GM19193 (cell line): Measurements from ENCODE around the gene HACL1.

Experiments
- POLR2A ChIP-seq: IDR thresholded peaks from 4 replicates; pipeline ENCODE4 v1.6.1; 2011; ENCODE audit not compliant: insufficient read depth, insufficient read length; ENCODE audit errors: extremely low read depth

HACL1 gene

DNA sequence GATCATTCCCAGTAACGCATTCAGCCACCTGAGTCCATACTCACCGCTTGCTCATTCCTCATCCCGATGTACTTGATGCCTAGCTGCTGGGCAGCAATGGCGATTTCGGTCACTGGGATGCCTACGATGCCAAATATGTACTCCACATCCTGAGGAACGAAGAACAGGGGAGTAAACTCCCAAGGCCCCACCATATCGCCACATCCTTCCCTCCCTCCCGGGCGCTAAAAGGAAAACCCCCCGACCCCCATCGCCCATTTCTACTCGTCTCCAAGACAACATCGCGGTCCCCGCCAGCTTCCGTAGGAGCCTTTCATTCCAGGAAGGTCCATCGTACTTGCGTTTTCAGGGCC is 347 bp downstream of the HACL1 start:
- TF ChIP-seq POLR2A, result no peak

- no peak for TF ChIP-seq POLR2A
Observed at GRCh38 chr3:15595955-15596354, 5.4 kb downstream of the HACL1 start.

GRCh38 chr3:15592968-15593367 is 8.4 kb downstream of the HACL1 start:
- TF ChIP-seq POLR2A, result no peak

- TF ChIP-seq POLR2A, result no peak
Observed at GRCh38 chr3:15591928-15592327, 9.4 kb downstream of the HACL1 start.

GRCh38 chr3:15591242-15591641 is 10.1 kb downstream of the HACL1 start:
- TF ChIP-seq POLR2A, result no peak

DNA sequence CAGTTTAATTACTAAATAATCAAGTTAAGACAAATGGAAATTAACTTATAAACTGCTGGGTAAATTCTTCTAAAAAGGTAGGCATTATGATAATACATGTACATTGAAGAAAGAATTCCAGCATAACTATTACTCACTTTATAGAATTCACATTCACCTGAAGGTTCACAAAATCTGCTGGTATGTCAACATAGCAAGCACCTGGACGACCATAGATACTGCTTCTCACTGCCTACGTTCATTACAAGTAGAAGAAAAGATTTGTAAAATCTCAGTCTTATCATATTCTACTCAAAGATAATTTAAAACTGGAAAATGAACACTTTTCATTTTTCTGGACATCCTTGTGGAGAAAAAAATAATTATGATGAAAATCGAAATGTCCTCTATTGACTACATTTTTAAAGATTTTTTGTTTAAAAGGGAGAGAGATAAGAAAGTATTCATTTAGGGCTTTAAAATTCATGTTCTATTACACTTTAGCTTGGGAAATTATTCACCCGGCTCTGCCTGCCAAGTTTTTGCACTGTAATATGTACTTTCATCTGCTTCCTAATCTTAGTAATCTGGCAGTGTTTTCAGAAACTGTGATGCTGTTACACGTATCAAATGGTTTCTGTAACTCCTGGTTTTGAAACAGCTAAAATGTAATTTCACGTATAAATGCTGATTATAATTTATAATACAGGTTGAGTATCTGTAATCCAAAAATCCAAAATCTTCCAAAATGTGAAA is 16.1 kb downstream of the HACL1 start:
- TF ChIP-seq POLR2A, result no peak

DNA sequence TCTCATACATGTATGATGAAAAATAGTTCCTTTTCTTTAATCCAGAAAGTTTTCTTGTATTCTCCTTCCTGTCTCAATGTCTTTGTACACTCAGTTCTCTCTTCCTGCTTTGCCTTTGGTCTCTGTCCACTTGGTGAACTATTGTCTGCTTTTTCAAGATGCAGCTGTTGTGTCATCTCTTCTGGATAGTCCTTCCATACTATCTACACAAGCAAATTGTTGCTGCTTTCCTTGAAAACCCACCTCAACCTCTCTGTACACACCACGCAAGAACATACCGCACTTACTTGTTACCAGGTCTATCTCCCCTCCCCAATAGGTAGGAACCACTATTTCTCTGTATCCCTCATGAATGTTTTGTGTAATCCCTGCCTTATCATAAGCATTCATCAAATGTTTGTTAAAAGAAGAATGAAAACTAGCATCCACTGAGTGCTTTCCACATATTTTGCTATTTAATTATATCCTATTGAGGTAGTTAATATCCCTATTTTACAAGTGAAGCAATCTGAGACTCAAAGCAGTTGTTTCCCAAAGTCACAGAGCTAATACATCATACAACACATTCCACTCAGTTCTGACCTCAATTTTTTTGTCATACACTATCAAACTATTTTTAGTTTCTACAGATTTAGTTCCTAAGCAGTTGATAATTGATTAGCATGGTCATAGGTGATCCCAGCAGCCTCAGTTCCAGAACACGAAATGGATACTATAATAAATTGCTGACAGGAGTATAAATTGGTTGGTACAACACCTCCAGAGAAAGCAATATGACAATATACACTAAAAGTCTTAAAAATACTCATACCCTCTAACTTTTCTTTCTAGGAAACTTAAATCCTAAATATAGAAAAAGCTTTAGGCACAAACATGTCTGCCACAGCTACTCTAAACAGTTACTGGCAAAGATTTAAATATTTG is 19.6 kb downstream of the HACL1 start:
- TF ChIP-seq POLR2A, result no peak

GRCh38 chr3:15579051-15579450 is 22.3 kb downstream of the HACL1 start:
- no peak for TF ChIP-seq POLR2A

- TF ChIP-seq POLR2A, result no peak
Observed at GRCh38 chr3:15578289-15578867, 23.0 kb downstream of the HACL1 start.

DNA sequence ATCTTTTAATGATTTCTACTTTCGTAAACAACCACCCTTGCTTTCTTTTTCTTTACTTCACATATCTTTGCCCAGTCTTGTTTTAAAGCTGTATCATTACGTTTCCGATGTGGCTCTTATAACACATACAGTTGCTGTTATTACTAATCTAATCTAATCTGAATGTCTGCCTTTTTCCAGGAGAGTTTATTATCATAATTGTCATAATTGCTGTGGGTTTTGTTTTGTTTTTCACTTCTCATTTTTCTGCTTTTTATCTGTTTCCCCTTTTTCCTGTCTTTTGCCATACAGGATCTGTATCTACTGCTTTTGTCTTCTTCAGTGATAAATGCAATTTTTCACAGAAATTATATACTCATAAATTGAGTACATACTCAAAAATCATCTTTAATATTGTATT is 24.9 kb downstream of the HACL1 start:
- no peak for TF ChIP-seq POLR2A

- no peak for TF ChIP-seq POLR2A
Observed at GRCh38 chr3:15575446-15575845, 25.9 kb downstream of the HACL1 start.

GRCh38 chr3:15572138-15572537 is 29.2 kb downstream of the HACL1 start:
- no peak for TF ChIP-seq POLR2A

DNA sequence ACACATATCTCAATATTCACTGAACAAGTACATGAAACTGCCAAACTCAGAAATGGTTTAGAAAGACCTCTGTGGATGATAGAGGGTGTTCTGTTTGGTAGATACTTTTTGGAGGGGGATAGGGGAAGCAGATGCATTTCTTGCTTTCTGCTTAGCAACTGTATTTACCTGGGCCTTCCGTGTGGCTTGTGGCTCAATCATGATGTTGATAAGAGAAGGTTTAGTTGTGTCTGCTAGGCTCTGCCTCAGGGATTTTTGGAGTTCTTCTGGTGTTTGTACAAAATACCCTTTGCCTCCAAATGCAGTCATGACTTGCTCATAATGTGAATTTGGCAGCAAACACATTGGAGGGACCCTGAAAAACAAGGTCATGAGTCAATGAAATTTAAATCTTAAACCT is 38.2 kb downstream of the HACL1 start:
- TF ChIP-seq POLR2A, result no peak

DNA sequence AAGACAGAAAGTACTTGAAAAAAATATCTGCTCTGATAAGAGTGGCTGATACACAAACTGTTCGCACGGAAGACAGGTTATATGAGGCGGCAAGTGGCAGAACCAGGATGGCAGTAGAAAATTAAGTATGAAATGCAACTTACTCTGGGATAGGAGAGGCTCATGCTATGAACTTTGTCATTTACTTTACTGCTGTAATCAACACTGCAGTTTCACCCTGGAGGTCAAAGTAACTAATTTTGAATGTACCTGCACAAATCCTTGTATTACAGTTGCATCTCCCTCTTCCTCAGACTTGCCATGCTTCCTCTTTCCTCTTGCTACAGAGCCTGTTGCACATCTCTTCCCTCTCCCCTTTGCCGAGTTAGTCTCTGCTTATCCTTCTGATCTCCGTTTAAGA is 38.8 kb downstream of the HACL1 start:
- no peak for TF ChIP-seq POLR2A

- TF ChIP-seq POLR2A, result no peak
Observed at GRCh38 chr3:15558581-15558980, 42.8 kb downstream of the HACL1 start.
